Islet precursor cell (in vitro differentiated cells): Measurements from ENCODE around the gene ANKMY1.
"Not testable (repeated sequence)": the region's sequence is repeated elsewhere in the genome, so short reads cannot be mapped to it uniquely, and the experiment has no call there.

Experiments
- DNase-seq: peaks from one replicate; pipeline ENCODE4 v3.0.0-alpha.2; 2018

The ANKMY1 gene

GRCh38 chr2:240553956-240554480, 3.8 kb downstream of the ANKMY1 start:
- no peak for DNase-seq

- DNase-seq = no peak
Observed at GRCh38 chr2:240551811-240552210, 6.0 kb downstream of the ANKMY1 start.

GRCh38 chr2:240551288-240551687, 6.5 kb downstream of the ANKMY1 start:
- DNase-seq = no peak

GRCh38 chr2:240539906-240540305, 17.9 kb downstream of the ANKMY1 start:
- DNase-seq = no peak

GRCh38 chr2:240539101-240539500, 18.7 kb downstream of the ANKMY1 start:
- DNase-seq = not testable (repeated sequence)

GRCh38 chr2:240538031-240538780, 19.6 kb downstream of the ANKMY1 start:
- DNase-seq = peak; percentile 38

GRCh38 chr2:240532031-240532775, 25.6 kb downstream of the ANKMY1 start:
- no peak for DNase-seq

GRCh38 chr2:240531038-240531437, 26.8 kb downstream of the ANKMY1 start:
- no peak for DNase-seq

GRCh38 chr2:240530181-240530580, 27.6 kb downstream of the ANKMY1 start:
- no peak for DNase-seq

GRCh38 chr2:240529344-240529999, 28.3 kb downstream of the ANKMY1 start:
- peak; percentile 41 for DNase-seq

GRCh38 chr2:240528406-240529040, 29.3 kb downstream of the ANKMY1 start:
- no peak for DNase-seq

- DNase-seq = no peak
Observed at GRCh38 chr2:240527153-240527750, 30.5 kb downstream of the ANKMY1 start.

GRCh38 chr2:240526521-240526920, 31.3 kb downstream of the ANKMY1 start:
- DNase-seq = no peak

- DNase-seq = no peak
Observed at GRCh38 chr2:240525802-240526201, 32.0 kb downstream of the ANKMY1 start.

GRCh38 chr2:240524963-240525718, 32.6 kb downstream of the ANKMY1 start:
- DNase-seq = no peak

- peak; percentile 38 for DNase-seq
Observed at GRCh38 chr2:240523451-240524281, 34.1 kb downstream of the ANKMY1 start.

- no peak for DNase-seq
Observed at GRCh38 chr2:240522406-240522805, 35.4 kb downstream of the ANKMY1 start.

GRCh38 chr2:240521885-240522284, 35.9 kb downstream of the ANKMY1 start:
- DNase-seq = not testable (repeated sequence)

GRCh38 chr2:240520974-240521350, 36.8 kb downstream of the ANKMY1 start:
- DNase-seq = peak; percentile 33

- peak; percentile 52 for DNase-seq
Observed at GRCh38 chr2:240520130-240520973, 37.4 kb downstream of the ANKMY1 start.
